ENCODE data around the gene VWC2.

VWC2 gene

GRCh38 chr7:49800031-49800430 is 26.6 kb downstream of the VWC2 start:
- Histone ChIP-seq H3K4me1 (ENCODE audit: control insufficient read depth, low read depth, low read length) (no peaks in the 10 kb centered on the region), H3K27ac (ENCODE audit: low read depth, low read length) (no peak overlapping the region), H3K56ac (ENCODE audit: low read length) (no peak overlapping the region), H2AK5ac (ENCODE audit: low read length) (no peak overlapping the region), H3K4me2 (ENCODE audit: low read length) (no peak overlapping the region), H3K4ac (ENCODE audit: low read depth, low read length) (no peak overlapping the region), H3K4me3 (ENCODE audit: low read length) (no peak overlapping the region), H2BK5ac (ENCODE audit: low read length) (no peak overlapping the region), H2BK15ac (replicated peaks; ENCODE audit: low read depth) (no peak overlapping the region), H3K79me1 (ENCODE audit: low read length) (no peaks in the 10 kb centered on the region), H3K18ac (ENCODE audit: low read length) (no peak overlapping the region), H2BK120ac (ENCODE audit: low read depth, low read length) (no peak overlapping the region), H3K27me3 (ENCODE audit: insufficient read depth, low read length, poor library complexity) (no peaks in the 10 kb centered on the region), H4K5ac (ENCODE audit: low read length) (no peak overlapping the region), H3K9ac (ENCODE audit: low read length) (no peak overlapping the region), H3K79me2 (ENCODE audit: control insufficient read depth, insufficient read depth, low read length) (no peaks in the 10 kb centered on the region), H3K23ac (ENCODE audit: low read length) (no peak overlapping the region), H4K8ac (ENCODE audit: low read depth, low read length) (no peak overlapping the region), H3K36me3 (ENCODE audit: control insufficient read depth, insufficient read depth, low read length) (no peaks in the 10 kb centered on the region)
- DNase-seq: no peak
- WGBS (ENCODE audit: extremely low coverage, insufficient coverage, low lambda C conversion rate): no CpG with 5 or more reads among the region's 5 CpGs

GRCh38 chr7:49802600-49802999 is 29.2 kb downstream of the VWC2 start:
- DNase-seq: no peak
- no peak overlapping the region for H4K8ac ChIP-seq (ENCODE audit: low read depth, low read length)
- H2BK15ac ChIP-seq (replicated peaks; ENCODE audit: low read depth): no peak overlapping the region
- H3K27me3 ChIP-seq (ENCODE audit: insufficient read depth, low read length, poor library complexity): no peaks in the 10 kb centered on the region
- no peaks in the 10 kb centered on the region for H3K79me1 ChIP-seq (ENCODE audit: low read length)
- no peak overlapping the region for H2AK5ac ChIP-seq (ENCODE audit: low read length)
- no peak overlapping the region for H3K23ac ChIP-seq (ENCODE audit: low read length)
- H3K36me3 ChIP-seq (ENCODE audit: control insufficient read depth, insufficient read depth, low read length): no peaks in the 10 kb centered on the region
- no CpG with 5 or more reads among the region's 15 CpGs for WGBS (ENCODE audit: extremely low coverage, insufficient coverage, low lambda C conversion rate)
- no peak overlapping the region for H3K56ac ChIP-seq (ENCODE audit: low read length)
- no peak overlapping the region for H2BK120ac ChIP-seq (ENCODE audit: low read depth, low read length)
- no peak overlapping the region for H4K5ac ChIP-seq (ENCODE audit: low read length)
- H3K4me3 ChIP-seq (ENCODE audit: low read length): no peak overlapping the region
- no peaks in the 10 kb centered on the region for H3K79me2 ChIP-seq (ENCODE audit: control insufficient read depth, insufficient read depth, low read length)
- H3K4ac ChIP-seq (ENCODE audit: low read depth, low read length): no peak overlapping the region
- no peak overlapping the region for H2BK5ac ChIP-seq (ENCODE audit: low read length)
- no peak overlapping the region for H3K4me2 ChIP-seq (ENCODE audit: low read length)
- H3K9ac ChIP-seq (ENCODE audit: low read length): no peak overlapping the region
- H3K27ac ChIP-seq (ENCODE audit: low read depth, low read length): no peak overlapping the region
- no peaks in the 10 kb centered on the region for H3K4me1 ChIP-seq (ENCODE audit: control insufficient read depth, low read depth, low read length)
- no peak overlapping the region for H3K18ac ChIP-seq (ENCODE audit: low read length)

- H4K8ac ChIP-seq (ENCODE audit: low read depth, low read length): no peak overlapping the region
- no peak overlapping the region for H3K4me2 ChIP-seq (ENCODE audit: low read length)
- no peaks in the 10 kb centered on the region for H3K79me2 ChIP-seq (ENCODE audit: control insufficient read depth, insufficient read depth, low read length)
- no peak overlapping the region for H3K27ac ChIP-seq (ENCODE audit: low read depth, low read length)
- no peak overlapping the region for H3K23ac ChIP-seq (ENCODE audit: low read length)
- H2BK5ac ChIP-seq (ENCODE audit: low read length): no peak overlapping the region
- H4K5ac ChIP-seq (ENCODE audit: low read length): no peak overlapping the region
- DNase-seq: no peak
- no peak overlapping the region for H3K56ac ChIP-seq (ENCODE audit: low read length)
- WGBS (ENCODE audit: extremely low coverage, insufficient coverage, low lambda C conversion rate): no CpG with 5 or more reads among the region's 4 CpGs
- H3K9ac ChIP-seq (ENCODE audit: low read length): no peak overlapping the region
- H3K4me3 ChIP-seq (ENCODE audit: low read length): no peak overlapping the region
- no peaks in the 10 kb centered on the region for H3K27me3 ChIP-seq (ENCODE audit: insufficient read depth, low read length, poor library complexity)
- H3K36me3 ChIP-seq (ENCODE audit: control insufficient read depth, insufficient read depth, low read length): no peaks in the 10 kb centered on the region
- no peak overlapping the region for H3K4ac ChIP-seq (ENCODE audit: low read depth, low read length)
- no peaks in the 10 kb centered on the region for H3K4me1 ChIP-seq (ENCODE audit: control insufficient read depth, low read depth, low read length)
- no peak overlapping the region for H2BK120ac ChIP-seq (ENCODE audit: low read depth, low read length)
- no peak overlapping the region for H2AK5ac ChIP-seq (ENCODE audit: low read length)
- H3K18ac ChIP-seq (ENCODE audit: low read length): no peak overlapping the region
- H2BK15ac ChIP-seq (replicated peaks; ENCODE audit: low read depth): no peak overlapping the region
- no peaks in the 10 kb centered on the region for H3K79me1 ChIP-seq (ENCODE audit: low read length)
Measured at GRCh38 chr7:49803812-49804211, 30.4 kb downstream of the VWC2 start.

- DNase-seq: no peak
- no peaks in the 10 kb centered on the region for H3K36me3 ChIP-seq (ENCODE audit: control insufficient read depth, insufficient read depth, low read length)
- no peaks in the 10 kb centered on the region for H3K4me1 ChIP-seq (ENCODE audit: control insufficient read depth, low read depth, low read length)
- no peaks in the 10 kb centered on the region for H3K79me1 ChIP-seq (ENCODE audit: low read length)
- no peak overlapping the region for H3K4me2 ChIP-seq (ENCODE audit: low read length)
- no CpG with 5 or more reads among the region's 2 CpGs for WGBS (ENCODE audit: extremely low coverage, insufficient coverage, low lambda C conversion rate)
- no peak overlapping the region for H3K56ac ChIP-seq (ENCODE audit: low read length)
- no peak overlapping the region for H2BK120ac ChIP-seq (ENCODE audit: low read depth, low read length)
- no peak overlapping the region for H3K23ac ChIP-seq (ENCODE audit: low read length)
- no peak overlapping the region for H3K9ac ChIP-seq (ENCODE audit: low read length)
- no peak overlapping the region for H2BK5ac ChIP-seq (ENCODE audit: low read length)
- no peak overlapping the region for H3K4ac ChIP-seq (ENCODE audit: low read depth, low read length)
- no peak overlapping the region for H3K4me3 ChIP-seq (ENCODE audit: low read length)
- H4K8ac ChIP-seq (ENCODE audit: low read depth, low read length): no peak overlapping the region
- no peak overlapping the region for H4K5ac ChIP-seq (ENCODE audit: low read length)
- no peak overlapping the region for H2AK5ac ChIP-seq (ENCODE audit: low read length)
- no peaks in the 10 kb centered on the region for H3K27me3 ChIP-seq (ENCODE audit: insufficient read depth, low read length, poor library complexity)
- no peak overlapping the region for H2BK15ac ChIP-seq (replicated peaks; ENCODE audit: low read depth)
- H3K18ac ChIP-seq (ENCODE audit: low read length): no peak overlapping the region
- no peaks in the 10 kb centered on the region for H3K79me2 ChIP-seq (ENCODE audit: control insufficient read depth, insufficient read depth, low read length)
- no peak overlapping the region for H3K27ac ChIP-seq (ENCODE audit: low read depth, low read length)
Measured at GRCh38 chr7:49805371-49806007, 32.1 kb downstream of the VWC2 start.

- Histone ChIP-seq H3K27ac (ENCODE audit: low read depth, low read length) (no peak overlapping the region), H3K4me1 (ENCODE audit: control insufficient read depth, low read depth, low read length) (peaks cover 3% of the 10 kb centered on the region), H3K4ac (ENCODE audit: low read depth, low read length) (no peak overlapping the region), H4K5ac (ENCODE audit: low read length) (no peak overlapping the region), H2BK120ac (ENCODE audit: low read depth, low read length) (no peak overlapping the region), H2BK15ac (replicated peaks; ENCODE audit: low read depth) (no peak overlapping the region), H3K56ac (ENCODE audit: low read length) (no peak overlapping the region), H3K79me2 (ENCODE audit: control insufficient read depth, insufficient read depth, low read length) (no peaks in the 10 kb centered on the region), H3K4me2 (ENCODE audit: low read length) (no peak overlapping the region), H3K9ac (ENCODE audit: low read length) (no peak overlapping the region), H3K27me3 (ENCODE audit: insufficient read depth, low read length, poor library complexity) (no peaks in the 10 kb centered on the region), H4K8ac (ENCODE audit: low read depth, low read length) (no peak overlapping the region), H2AK5ac (ENCODE audit: low read length) (no peak overlapping the region), H2BK5ac (ENCODE audit: low read length) (no peak overlapping the region), H3K79me1 (ENCODE audit: low read length) (no peaks in the 10 kb centered on the region), H3K36me3 (ENCODE audit: control insufficient read depth, insufficient read depth, low read length) (no peaks in the 10 kb centered on the region), H3K18ac (ENCODE audit: low read length) (no peak overlapping the region), H3K4me3 (ENCODE audit: low read length) (no peak overlapping the region), H3K23ac (ENCODE audit: low read length) (no peak overlapping the region)
- no peak for DNase-seq
Measured at GRCh38 chr7:49812534-49812933, 39.1 kb downstream of the VWC2 start.

- H3K4ac ChIP-seq (ENCODE audit: low read depth, low read length): no peak overlapping the region
- H3K4me3 ChIP-seq (ENCODE audit: low read length): no peak overlapping the region
- H3K56ac ChIP-seq (ENCODE audit: low read length): no peak overlapping the region
- H3K4me2 ChIP-seq (ENCODE audit: low read length): no peak overlapping the region
- no peak overlapping the region for H2AK5ac ChIP-seq (ENCODE audit: low read length)
- no peaks in the 10 kb centered on the region for H3K79me2 ChIP-seq (ENCODE audit: control insufficient read depth, insufficient read depth, low read length)
- peaks cover 3% of the 10 kb centered on the region for H3K4me1 ChIP-seq (ENCODE audit: control insufficient read depth, low read depth, low read length)
- H2BK15ac ChIP-seq (replicated peaks; ENCODE audit: low read depth): no peak overlapping the region
- no CpG with 5 or more reads among the region's 1 CpG for WGBS (ENCODE audit: extremely low coverage, insufficient coverage, low lambda C conversion rate)
- no peaks in the 10 kb centered on the region for H3K27me3 ChIP-seq (ENCODE audit: insufficient read depth, low read length, poor library complexity)
- DNase-seq: no peak
- no peak overlapping the region for H4K5ac ChIP-seq (ENCODE audit: low read length)
- H3K23ac ChIP-seq (ENCODE audit: low read length): no peak overlapping the region
- no peak overlapping the region for H2BK120ac ChIP-seq (ENCODE audit: low read depth, low read length)
- no peaks in the 10 kb centered on the region for H3K79me1 ChIP-seq (ENCODE audit: low read length)
- H2BK5ac ChIP-seq (ENCODE audit: low read length): no peak overlapping the region
- H3K27ac ChIP-seq (ENCODE audit: low read depth, low read length): no peak overlapping the region
- H3K9ac ChIP-seq (ENCODE audit: low read length): no peak overlapping the region
- H4K8ac ChIP-seq (ENCODE audit: low read depth, low read length): no peak overlapping the region
- no peaks in the 10 kb centered on the region for H3K36me3 ChIP-seq (ENCODE audit: control insufficient read depth, insufficient read depth, low read length)
- no peak overlapping the region for H3K18ac ChIP-seq (ENCODE audit: low read length)
Measured at GRCh38 chr7:49817279-49817678, 43.8 kb downstream of the VWC2 start.
